Measurements from ENCODE around the gene PPY. TPM values are rescaled to one million over a fixed set of nuclear protein-coding genes. Genes with fewer than 3 reads are reported as not detected.

The PPY gene
- total RNA-seq, 1 experiment from 2014 or later: not detected

GRCh38 chr17:43982171-43982570, 39.9 kb upstream of the PPY start:
- Histone ChIP-seq H3K56ac (ENCODE audit: insufficient read length, low read depth, low read length) (no peak overlapping the region), H2BK20ac (ENCODE audit: low read depth, low read length, poor library complexity, severe bottlenecking) (no peak overlapping the region), H3K4me2 (ENCODE audit: insufficient read depth, insufficient read length, low read length) (no peak overlapping the region), H3K27ac (ENCODE audit: insufficient read length, low read depth, low read length) (no peak overlapping the region), H3K14ac (ENCODE audit: insufficient read depth, low read length) (no peak overlapping the region), H2BK12ac (ENCODE audit: insufficient read length, low read depth, low read length) (no peak overlapping the region), H3K23me2 (ENCODE audit: insufficient read length, low read depth, low read length, poor library complexity, severe bottlenecking) (peaks cover 5% of the 10 kb centered on the region), H3K79me2 (ENCODE audit: insufficient read depth, low read length) (no peaks in the 10 kb centered on the region), H3K4me1 (ENCODE audit: insufficient read depth, low read length) (no peaks in the 10 kb centered on the region; the same call in 1 of the 2 replicates), H3K23ac (ENCODE audit: insufficient read length, low read depth, low read length) (no peak overlapping the region), H3K27me3 (ENCODE audit: insufficient read depth, low read length) (peaks cover 3% of the 10 kb centered on the region; the same call in 1 of the 2 replicates), H3K79me1 (ENCODE audit: insufficient read depth, low read depth, low read length, poor library complexity, severe bottlenecking) (no peaks in the 10 kb centered on the region), H4K20me1 (ENCODE audit: control insufficient read depth, insufficient read depth, insufficient read length) (no peaks in the 10 kb centered on the region), H3K4ac (ENCODE audit: low read depth, low read length) (no peak overlapping the region), H2BK120ac (ENCODE audit: low read depth, low read length, poor library complexity, severe bottlenecking) (no peak overlapping the region), H2BK15ac (ENCODE audit: low read depth, low read length) (no peak overlapping the region), H2AFZ (ENCODE audit: low read length) (no peak overlapping the region), H3K18ac (ENCODE audit: insufficient read length, low read depth, low read length) (no peak overlapping the region), H2AK5ac (ENCODE audit: insufficient read length, low read length) (no peak overlapping the region), H3K9ac (ENCODE audit: extremely low read depth, insufficient read length, low read length) (no peak overlapping the region), H4K5ac (ENCODE audit: insufficient read length, low read depth, low read length) (no peak overlapping the region), H4K8ac (replicated peaks; ENCODE audit: insufficient read length, low read depth, low read length) (peak overlapping the region; percentile 39), H3K9me3 (ENCODE audit: control insufficient read depth, low read depth, low read length) (no peaks in the 10 kb centered on the region), H4K91ac (ENCODE audit: insufficient read length, low read depth, low read length) (no peak overlapping the region), H2BK5ac (ENCODE audit: insufficient read length, low read length) (no peak overlapping the region), H3T11ph (ENCODE audit: low read length) (no peak overlapping the region)
- H3K4me3 Mint-ChIP-seq: peak overlapping the region in 1 of 2 experiments; percentile 50; a peak in 1 of 5 replicates
- no peaks in the 10 kb centered on the region; a peak in 1 of 7 replicates for H3K36me3 Mint-ChIP-seq (ENCODE audit: insufficient read depth in 1 of 3, low read depth in 3 of 3)
- WGBS (ENCODE audit: extremely low coverage, insufficient read length, low lambda C conversion rate): no CpG with 5 or more reads among the region's 2 CpGs
- no peak overlapping the region for H3K27ac Mint-ChIP-seq
- no peak for DNase-seq
- peaks cover 6 to 13% of the 10 kb centered on the region in 2 experiments; a peak in 2 of 4 replicates for H3K4me1 Mint-ChIP-seq
- H3K27me3 Mint-ChIP-seq (ENCODE audit: low read depth): peaks cover 58% of the 10 kb centered on the region
- no peaks in the 10 kb centered on the region for H3K9me3 Mint-ChIP-seq
- TF ChIP-seq CTCF (conservative IDR thresholded peaks at IDR 0.05): no peak

Data from H9 (cell line).